ENCODE results near the gene COL20A1. TPM values are rescaled to one million over a fixed set of nuclear protein-coding genes. Genes with fewer than 3 reads are reported as not detected.
A peak's percentile ranks its signal among the peaks of the same experiment; 100 is the strongest.

COL20A1 gene
- total RNA-seq, 1 experiment from 2014 or later: 3.1 TPM

GRCh38 chr20:63290136-63290676, 2.8 kb upstream of the COL20A1 start:
- Histone ChIP-seq H3K9ac (ENCODE audit: low read length) (no peak overlapping the region), H3K27ac (ENCODE audit: low read length) (no peak overlapping the region), H3K9me2 (replicated peaks; ENCODE audit: insufficient read depth, low read length) (no peaks in the 10 kb centered on the region), H3K9me3 (ENCODE audit: low read length) (no peaks in the 10 kb centered on the region), H3K4me2 (ENCODE audit: low read depth, low read length, poor library complexity, severe bottlenecking) (no peak overlapping the region), H3K4me3 (ENCODE audit: low read length) (no peak overlapping the region), H3K4me1 (ENCODE audit: low read length) (peaks cover 5% of the 10 kb centered on the region), H3K36me3 (ENCODE audit: insufficient read depth, low read length) (no peaks in the 10 kb centered on the region), H4K20me1 (ENCODE audit: insufficient read depth, low read depth, low read length) (peaks cover 12% of the 10 kb centered on the region; the same call in 1 of the 2 replicates), H3K79me2 (ENCODE audit: low read length) (no peaks in the 10 kb centered on the region), H3K27me3 (ENCODE audit: low read length) (no peaks in the 10 kb centered on the region), H2AFZ (ENCODE audit: low read length) (no peak overlapping the region)
- no peak for DNase-seq

- Histone ChIP-seq H3K4me3 (ENCODE audit: low read length) (no peak overlapping the region), H3K9me2 (replicated peaks; ENCODE audit: insufficient read depth, low read length) (no peaks in the 10 kb centered on the region), H3K4me1 (ENCODE audit: low read length) (peaks cover 7% of the 10 kb centered on the region), H3K36me3 (ENCODE audit: insufficient read depth, low read length) (no peaks in the 10 kb centered on the region), H3K4me2 (ENCODE audit: low read depth, low read length, poor library complexity, severe bottlenecking) (no peak overlapping the region), H3K79me2 (ENCODE audit: low read length) (no peaks in the 10 kb centered on the region), H3K27ac (ENCODE audit: low read length) (no peak overlapping the region), H3K9ac (ENCODE audit: low read length) (no peak overlapping the region), H3K9me3 (ENCODE audit: low read length) (no peaks in the 10 kb centered on the region), H4K20me1 (ENCODE audit: insufficient read depth, low read depth, low read length) (peaks cover 12% of the 10 kb centered on the region; the same call in 1 of the 2 replicates), H2AFZ (ENCODE audit: low read length) (no peak overlapping the region), H3K27me3 (ENCODE audit: low read length) (no peaks in the 10 kb centered on the region)
- peak; percentile 88 for DNase-seq
Measured at GRCh38 chr20:63290677-63291472, 2.1 kb upstream of the COL20A1 start.

GRCh38 chr20:63291811-63292210, 1.2 kb upstream of the COL20A1 start:
- Histone ChIP-seq H3K4me2 (ENCODE audit: low read depth, low read length, poor library complexity, severe bottlenecking) (no peak overlapping the region), H3K9me2 (replicated peaks; ENCODE audit: insufficient read depth, low read length) (no peaks in the 10 kb centered on the region), H2AFZ (ENCODE audit: low read length) (no peak overlapping the region), H3K27ac (ENCODE audit: low read length) (no peak overlapping the region), H3K4me1 (ENCODE audit: low read length) (peaks cover 16% of the 10 kb centered on the region), H3K79me2 (ENCODE audit: low read length) (no peaks in the 10 kb centered on the region), H3K27me3 (ENCODE audit: low read length) (no peaks in the 10 kb centered on the region), H3K9ac (ENCODE audit: low read length) (no peak overlapping the region), H3K4me3 (ENCODE audit: low read length) (no peak overlapping the region), H3K9me3 (ENCODE audit: low read length) (no peaks in the 10 kb centered on the region), H4K20me1 (ENCODE audit: insufficient read depth, low read depth, low read length) (peaks cover 12% of the 10 kb centered on the region; the same call in 1 of the 2 replicates), H3K36me3 (ENCODE audit: insufficient read depth, low read length) (no peaks in the 10 kb centered on the region)
- DNase-seq: no peak

DNA sequence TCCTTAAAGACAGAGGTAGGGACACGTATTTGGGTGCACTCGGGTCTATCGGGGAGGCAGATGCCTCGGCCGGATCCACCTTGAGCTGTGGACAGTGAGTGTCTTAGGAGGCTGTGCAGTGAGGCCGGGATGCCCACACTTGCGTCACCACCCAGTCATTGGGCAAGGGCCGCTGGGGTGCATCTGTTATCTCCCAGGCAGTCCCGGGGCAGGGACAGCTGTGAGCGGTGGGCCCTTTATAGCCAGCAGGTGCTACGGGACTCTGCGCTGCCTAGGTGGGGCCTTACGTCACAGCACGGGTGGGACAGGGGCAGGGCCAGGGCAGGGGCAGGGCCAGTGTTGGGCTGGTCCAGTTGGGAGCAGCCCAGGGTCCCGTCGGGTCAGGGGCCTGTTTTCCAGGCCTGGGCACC, 689 bp upstream of the COL20A1 start:
- Histone ChIP-seq H3K9me3 (ENCODE audit: low read length) (no peaks in the 10 kb centered on the region), H3K4me3 (ENCODE audit: low read length) (no peak overlapping the region), H4K20me1 (ENCODE audit: insufficient read depth, low read depth, low read length) (peaks cover 12% of the 10 kb centered on the region; the same call in 1 of the 2 replicates), H3K79me2 (ENCODE audit: low read length) (no peaks in the 10 kb centered on the region), H3K27me3 (ENCODE audit: low read length) (no peaks in the 10 kb centered on the region), H3K4me2 (ENCODE audit: low read depth, low read length, poor library complexity, severe bottlenecking) (no peak overlapping the region), H3K9ac (ENCODE audit: low read length) (no peak overlapping the region), H3K27ac (ENCODE audit: low read length) (no peak overlapping the region), H3K9me2 (replicated peaks; ENCODE audit: insufficient read depth, low read length) (no peaks in the 10 kb centered on the region), H3K36me3 (ENCODE audit: insufficient read depth, low read length) (no peaks in the 10 kb centered on the region), H3K4me1 (ENCODE audit: low read length) (peaks cover 21% of the 10 kb centered on the region), H2AFZ (ENCODE audit: low read length) (no peak overlapping the region)
- no peak for DNase-seq

DNA sequence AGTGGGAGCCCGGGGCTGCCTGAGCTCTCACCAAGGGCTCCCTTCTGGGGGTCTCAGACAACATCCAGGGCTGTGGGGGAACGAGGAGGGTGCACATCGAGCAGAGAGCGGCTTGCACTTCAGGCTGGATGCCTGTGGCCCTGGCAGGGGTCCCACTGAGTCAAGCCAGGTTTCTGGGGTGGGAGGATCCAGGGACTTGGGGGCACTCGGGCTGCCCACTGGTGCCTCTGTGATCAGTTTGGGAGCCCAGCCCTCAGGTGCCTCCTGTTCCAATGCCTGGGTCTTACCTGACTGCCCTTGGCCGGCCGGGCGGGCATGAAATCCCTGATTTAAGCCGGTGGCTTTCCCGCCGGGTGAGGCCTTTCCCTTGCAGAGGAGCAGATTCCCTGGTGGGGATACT, 470 bp downstream of the COL20A1 start:
- H3K4me1 ChIP-seq (ENCODE audit: low read length): peaks cover 27% of the 10 kb centered on the region
- peaks cover 12% of the 10 kb centered on the region; the same call in 1 of the 2 replicates for H4K20me1 ChIP-seq (ENCODE audit: insufficient read depth, low read depth, low read length)
- no peaks in the 10 kb centered on the region for H3K79me2 ChIP-seq (ENCODE audit: low read length)
- no peaks in the 10 kb centered on the region for H3K9me2 ChIP-seq (replicated peaks; ENCODE audit: insufficient read depth, low read length)
- no peak for DNase-seq
- H3K27me3 ChIP-seq (ENCODE audit: low read length): no peaks in the 10 kb centered on the region
- H3K4me3 ChIP-seq (ENCODE audit: low read length): no peak overlapping the region
- H3K27ac ChIP-seq (ENCODE audit: low read length): no peak overlapping the region
- no peaks in the 10 kb centered on the region for H3K9me3 ChIP-seq (ENCODE audit: low read length)
- no peaks in the 10 kb centered on the region for H3K36me3 ChIP-seq (ENCODE audit: insufficient read depth, low read length)
- no peak overlapping the region for H3K9ac ChIP-seq (ENCODE audit: low read length)
- no peak overlapping the region for H2AFZ ChIP-seq (ENCODE audit: low read length)
- no peak overlapping the region for H3K4me2 ChIP-seq (ENCODE audit: low read depth, low read length, poor library complexity, severe bottlenecking)

GRCh38 chr20:63293871-63294535, 1.0 kb downstream of the COL20A1 start:
- Histone ChIP-seq H3K9me3 (ENCODE audit: low read length) (no peaks in the 10 kb centered on the region), H3K9me2 (replicated peaks; ENCODE audit: insufficient read depth, low read length) (no peaks in the 10 kb centered on the region), H3K4me2 (ENCODE audit: low read depth, low read length, poor library complexity, severe bottlenecking) (no peak overlapping the region), H2AFZ (ENCODE audit: low read length) (no peak overlapping the region), H3K27me3 (ENCODE audit: low read length) (no peaks in the 10 kb centered on the region), H3K36me3 (ENCODE audit: insufficient read depth, low read length) (no peaks in the 10 kb centered on the region), H3K9ac (ENCODE audit: low read length) (no peak overlapping the region), H3K4me3 (ENCODE audit: low read length) (no peak overlapping the region), H3K4me1 (ENCODE audit: low read length) (peaks cover 27% of the 10 kb centered on the region), H3K79me2 (ENCODE audit: low read length) (no peaks in the 10 kb centered on the region), H4K20me1 (ENCODE audit: insufficient read depth, low read depth, low read length) (peaks cover 12% of the 10 kb centered on the region; the same call in 1 of the 2 replicates), H3K27ac (ENCODE audit: low read length) (no peak overlapping the region)
- DNase-seq: peak; percentile 45

GRCh38 chr20:63294536-63294900, 1.5 kb downstream of the COL20A1 start:
- no peak for DNase-seq
- H3K27ac ChIP-seq (ENCODE audit: low read length): no peak overlapping the region
- H2AFZ ChIP-seq (ENCODE audit: low read length): no peak overlapping the region
- no peaks in the 10 kb centered on the region for H3K9me3 ChIP-seq (ENCODE audit: low read length)
- H3K27me3 ChIP-seq (ENCODE audit: low read length): no peaks in the 10 kb centered on the region
- no peaks in the 10 kb centered on the region for H3K36me3 ChIP-seq (ENCODE audit: insufficient read depth, low read length)
- H3K9me2 ChIP-seq (replicated peaks; ENCODE audit: insufficient read depth, low read length): no peaks in the 10 kb centered on the region
- peaks cover 27% of the 10 kb centered on the region for H3K4me1 ChIP-seq (ENCODE audit: low read length)
- no peak overlapping the region for H3K4me2 ChIP-seq (ENCODE audit: low read depth, low read length, poor library complexity, severe bottlenecking)
- H3K9ac ChIP-seq (ENCODE audit: low read length): no peak overlapping the region
- H3K4me3 ChIP-seq (ENCODE audit: low read length): no peak overlapping the region
- no peaks in the 10 kb centered on the region for H3K79me2 ChIP-seq (ENCODE audit: low read length)
- H4K20me1 ChIP-seq (ENCODE audit: insufficient read depth, low read depth, low read length): peaks cover 12% of the 10 kb centered on the region; the same call in 1 of the 2 replicates

DNA sequence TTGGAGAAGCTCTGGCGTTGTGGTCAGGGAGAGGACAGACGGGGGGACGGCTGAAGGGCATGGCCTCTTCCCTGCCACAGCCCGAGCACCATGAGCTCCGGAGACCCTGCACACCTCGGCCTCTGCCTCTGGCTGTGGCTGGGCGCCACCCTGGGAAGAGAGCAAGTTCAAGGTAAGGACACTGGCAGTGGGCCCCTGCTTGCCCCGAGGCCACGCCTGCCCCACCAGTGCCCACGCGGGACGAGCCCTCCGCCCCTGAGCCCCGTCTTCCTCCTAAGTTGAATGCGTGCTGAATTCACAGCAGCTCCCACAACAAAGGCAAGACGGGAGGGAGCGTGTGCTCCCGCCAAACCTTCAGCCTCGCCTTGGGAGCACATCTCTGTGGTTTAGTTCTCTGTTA, 2.0 kb downstream of the COL20A1 start:
- DNase-seq: no peak

More for the DNA sequence above, 2.0 kb downstream of the COL20A1 start:
- Histone ChIP-seq H3K4me1 (ENCODE audit: low read length) (peaks cover 27% of the 10 kb centered on the region), H3K4me3 (ENCODE audit: low read length) (no peak overlapping the region), H3K27ac (ENCODE audit: low read length) (no peak overlapping the region), H2AFZ (ENCODE audit: low read length) (no peak overlapping the region), H3K27me3 (ENCODE audit: low read length) (no peaks in the 10 kb centered on the region), H3K36me3 (ENCODE audit: insufficient read depth, low read length) (no peaks in the 10 kb centered on the region), H3K9ac (ENCODE audit: low read length) (no peak overlapping the region), H4K20me1 (ENCODE audit: insufficient read depth, low read depth, low read length) (peaks cover 12% of the 10 kb centered on the region; the same call in 1 of the 2 replicates), H3K4me2 (ENCODE audit: low read depth, low read length, poor library complexity, severe bottlenecking) (no peak overlapping the region), H3K9me3 (ENCODE audit: low read length) (no peaks in the 10 kb centered on the region), H3K9me2 (replicated peaks; ENCODE audit: insufficient read depth, low read length) (no peaks in the 10 kb centered on the region), H3K79me2 (ENCODE audit: low read length) (no peaks in the 10 kb centered on the region)

All from Karpas-422 (cell line).